ENCODE results near the gene TBC1D32. TPM values are rescaled to one million over a fixed set of nuclear protein-coding genes. Genes with fewer than 3 reads are reported as not detected.
"Not testable (repeated sequence)": the region's sequence is repeated elsewhere in the genome, so short reads cannot be mapped to it uniquely, and the experiment has no call there.

TBC1D32 gene
- total RNA-seq, 2 donors from 2014 or later: 4.3 to 5.5 TPM

DNA sequence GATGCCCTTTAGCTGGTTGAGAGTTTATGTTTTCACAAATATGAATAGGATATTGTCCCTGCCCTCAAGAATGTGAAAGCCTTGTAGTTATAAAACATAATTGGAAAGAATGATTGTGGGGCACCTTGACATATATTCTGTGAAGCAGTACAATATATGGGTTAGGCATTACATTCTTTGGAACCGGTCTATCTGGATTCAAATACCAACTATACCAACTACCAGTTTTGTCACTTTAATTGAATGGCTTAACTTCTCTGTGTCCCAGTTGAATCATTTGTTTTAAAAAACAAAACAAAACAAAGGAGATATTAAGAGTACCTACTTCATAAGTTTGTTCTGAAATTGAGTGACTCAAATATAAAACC is 146.5 kb downstream of the TBC1D32 start:
- H3K27ac ChIP-seq: no peak overlapping the region
- H3K27me3 ChIP-seq: no peaks in the 10 kb centered on the region
- no peak for DNase-seq (ENCODE audit: low spot score)
- H3K36me3 ChIP-seq: no peaks in the 10 kb centered on the region
- H3K9me3 ChIP-seq: no peaks in the 10 kb centered on the region
- no peak overlapping the region for H3K4me3 ChIP-seq
- TF ChIP-seq, protein P1, sequence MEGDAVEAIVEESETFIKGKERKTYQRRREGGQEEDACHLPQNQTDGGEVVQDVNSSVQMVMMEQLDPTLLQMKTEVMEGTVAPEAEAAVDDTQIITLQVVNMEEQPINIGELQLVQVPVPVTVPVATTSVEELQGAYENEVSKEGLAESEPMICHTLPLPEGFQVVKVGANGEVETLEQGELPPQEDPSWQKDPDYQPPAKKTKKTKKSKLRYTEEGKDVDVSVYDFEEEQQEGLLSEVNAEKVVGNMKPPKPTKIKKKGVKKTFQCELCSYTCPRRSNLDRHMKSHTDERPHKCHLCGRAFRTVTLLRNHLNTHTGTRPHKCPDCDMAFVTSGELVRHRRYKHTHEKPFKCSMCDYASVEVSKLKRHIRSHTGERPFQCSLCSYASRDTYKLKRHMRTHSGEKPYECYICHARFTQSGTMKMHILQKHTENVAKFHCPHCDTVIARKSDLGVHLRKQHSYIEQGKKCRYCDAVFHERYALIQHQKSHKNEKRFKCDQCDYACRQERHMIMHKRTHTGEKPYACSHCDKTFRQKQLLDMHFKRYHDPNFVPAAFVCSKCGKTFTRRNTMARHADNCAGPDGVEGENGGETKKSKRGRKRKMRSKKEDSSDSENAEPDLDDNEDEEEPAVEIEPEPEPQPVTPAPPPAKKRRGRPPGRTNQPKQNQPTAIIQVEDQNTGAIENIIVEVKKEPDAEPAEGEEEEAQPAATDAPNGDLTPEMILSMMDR (IDR thresholded peaks at IDR 0.05): no peak
- no peaks in the 10 kb centered on the region for H3K4me1 ChIP-seq

DNA sequence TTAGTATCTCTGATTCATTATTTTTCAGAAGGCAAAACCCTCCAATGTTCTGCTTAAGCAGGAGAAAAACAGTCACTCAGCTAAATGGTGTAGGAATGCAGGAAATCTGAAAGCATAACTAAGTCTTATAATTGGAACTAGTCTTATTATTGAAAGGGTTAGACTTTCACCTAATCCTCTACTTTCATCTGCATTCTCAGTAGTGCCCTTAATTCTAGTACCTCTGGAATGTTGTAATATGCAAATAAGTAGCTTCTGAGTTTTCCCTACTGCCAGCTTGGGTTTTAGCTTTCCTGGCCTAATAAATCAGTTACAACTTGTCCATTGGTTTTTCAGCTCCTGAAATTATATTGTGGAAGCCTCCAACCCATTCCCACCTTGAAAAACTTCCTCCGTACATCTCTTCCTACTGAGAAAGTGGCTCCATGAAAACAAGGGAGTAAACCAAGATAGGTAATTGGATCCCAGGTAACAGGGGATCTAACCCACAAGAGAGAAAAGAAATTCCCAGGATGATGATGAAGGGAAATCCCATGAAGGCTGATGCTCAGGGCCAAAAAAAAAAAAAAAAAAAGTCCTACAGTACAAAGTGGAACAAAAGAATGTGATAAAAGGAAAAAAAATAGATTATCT is 147.0 kb downstream of the TBC1D32 start:
- Histone ChIP-seq H3K9me3 (no peaks in the 10 kb centered on the region), H3K4me1 (no peaks in the 10 kb centered on the region), H3K36me3 (no peaks in the 10 kb centered on the region), H3K27me3 (no peaks in the 10 kb centered on the region), H3K27ac (no peak overlapping the region), H3K4me3 (no peak overlapping the region)
- TF ChIP-seq, protein P1 (IDR thresholded peaks at IDR 0.05): no peak
- DNase-seq (ENCODE audit: low spot score): no peak

- TF ChIP-seq, protein P1 (IDR thresholded peaks at IDR 0.05): no peak
- no peaks in the 10 kb centered on the region for H3K36me3 ChIP-seq
Measured at GRCh38 chr6:121183742-121184141, 150.5 kb downstream of the TBC1D32 start.

GRCh38 chr6:121175827-121176226 is 158.5 kb downstream of the TBC1D32 start:
- no peak overlapping the region for H3K4me3 ChIP-seq
- no peaks in the 10 kb centered on the region for H3K9me3 ChIP-seq
- no peaks in the 10 kb centered on the region for H3K27me3 ChIP-seq
- TF ChIP-seq, protein P1 (IDR thresholded peaks at IDR 0.05): no peak
- DNase-seq (ENCODE audit: low spot score): no peak
- H3K27ac ChIP-seq: no peak overlapping the region
- H3K4me1 ChIP-seq: no peaks in the 10 kb centered on the region
- no peaks in the 10 kb centered on the region for H3K36me3 ChIP-seq

More at GRCh38 chr6:121183742-121184141, 150.5 kb downstream of the TBC1D32 start:
- Histone ChIP-seq H3K27me3 (no peaks in the 10 kb centered on the region), H3K4me1 (no peaks in the 10 kb centered on the region), H3K9me3 (no peaks in the 10 kb centered on the region), H3K27ac (no peak overlapping the region), H3K4me3 (no peak overlapping the region)
- no peak for DNase-seq (ENCODE audit: low spot score)

DNA sequence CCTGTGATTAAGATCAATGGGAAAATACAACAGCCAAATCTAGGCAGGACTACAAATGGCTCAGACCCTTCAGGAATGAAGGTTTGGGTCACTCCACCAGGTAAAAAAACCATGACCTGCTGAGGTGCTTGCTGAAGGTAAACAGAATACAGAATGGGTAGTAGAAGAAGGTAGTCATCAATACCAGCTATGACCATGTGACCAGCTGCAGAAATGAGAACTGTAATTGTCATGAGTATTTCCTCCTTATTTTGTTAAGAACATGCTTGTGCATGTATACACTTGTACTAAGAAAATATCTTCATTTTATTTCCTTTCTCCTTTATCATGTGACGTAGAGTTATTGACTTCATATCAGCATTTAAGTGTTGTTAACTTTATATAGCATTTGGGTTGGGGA is 161.8 kb downstream of the TBC1D32 start:
- H3K27ac ChIP-seq; H3K9me3 ChIP-seq; H3K4me1 ChIP-seq; H3K36me3 ChIP-seq; H3K27me3 ChIP-seq; H3K4me3 ChIP-seq; DNase-seq (ENCODE audit: low spot score): not testable (repeated sequence)

- Histone ChIP-seq H3K9me3 (no peaks in the 10 kb centered on the region), H3K27me3 (no peaks in the 10 kb centered on the region), H3K27ac (no peak overlapping the region), H3K4me3 (no peak overlapping the region), H3K36me3 (no peaks in the 10 kb centered on the region), H3K4me1 (no peaks in the 10 kb centered on the region)
- TF ChIP-seq, protein P1 (IDR thresholded peaks at IDR 0.05): no peak
- no peak for DNase-seq (ENCODE audit: low spot score)
Measured at GRCh38 chr6:121171879-121172278, 162.4 kb downstream of the TBC1D32 start.
